Ascending aorta (tissue), 2 donors: ENCODE results near the gene SHB. TPM values are rescaled to one million over a fixed set of nuclear protein-coding genes. Genes with fewer than 3 reads are reported as not detected.

ENCODE experiments used
- DNase-seq, 2 donors: peaks; one replicate each; pipeline ENCODE4 v3.0.0-alpha.2; 2019; ENCODE audit warnings: low spot score in 2 of 2
- H3K27ac ChIP-seq, 2 donors: fragments of 200-600 bp; sonication (generic); one replicate each; pipeline ENCODE4 v1.5.1; 2016 to 2017; ENCODE audit warnings: mild to moderate bottlenecking in 1 of 2
- H3K27me3 ChIP-seq: fragments of 200-600 bp; sonication (generic); one replicate; pipeline ENCODE4 v1.5.1; 2017
- H3K36me3 ChIP-seq, 2 donors: fragments of 200-600 bp; sonication (generic); one replicate each; pipeline ENCODE4 v1.5.1; 2016
- H3K4me1 ChIP-seq, 2 donors: fragments of 200-600 bp; sonication (generic); one replicate each; pipeline ENCODE4 v1.5.1; 2016 to 2017; ENCODE audit warnings: mild to moderate bottlenecking in 1 of 2
- H3K4me3 ChIP-seq, 2 donors: fragments of 200-600 bp; sonication (generic); one replicate each; pipeline ENCODE4 v1.5.1; 2016 to 2017; ENCODE audit warnings: mild to moderate bottlenecking in 1 of 2
- H3K9me3 ChIP-seq, 2 donors: fragments of 200-600 bp; sonication (generic); one replicate each; pipeline ENCODE4 v1.5.1; 2016
- CTCF ChIP-seq, 3 experiments: fragments of 200-600 bp in 2 of 3; fragments of 450-650 bp in 1 of 3; sonication (generic) in 2 of 3; IDR thresholded peaks; one replicate each; pipeline ENCODE4 v1.5.1; 2016 to 2019; ENCODE audit warnings: antibody characterized with exemption in 3 of 3, mild to moderate bottlenecking in 1 of 3, moderate library complexity in 1 of 3
- intact Hi-C: fragments of 100-400 bp; cut with DNase I; formaldehyde crosslinking; loops from one replicate; pipeline ENCODE4 v1.15.1; 2023
- total RNA-seq: library from RNA; depleted of rRNA; stranded (reverse); fragments of >200 nt; gene quantifications from one replicate; pipeline ENCODE4 v1.1.0, GENCODE V29; 2016

SHB gene
- total RNA-seq, 1 donor from 2014 or later: 77.8 TPM

GRCh38 chr9:38079461-38080031 lies 10.5 kb upstream of the SHB start:
- no peaks in the 10 kb centered on the region for H3K27me3 ChIP-seq
- intact Hi-C loops: no loop called here
- no peak for TF ChIP-seq CTCF (IDR thresholded peaks at IDR 0.05)
- no peaks in the 10 kb centered on the region for H3K36me3 ChIP-seq
- H3K27ac ChIP-seq: no peak overlapping the region
- H3K9me3 ChIP-seq: no peaks in the 10 kb centered on the region
- peak in 1 of 2 donors; percentile 77 for DNase-seq
- H3K4me1 ChIP-seq: peaks cover 0 to 11% of the 10 kb centered on the region in 2 donors
- H3K4me3 ChIP-seq: no peak overlapping the region

GRCh38 chr9:38075272-38075671 lies 6.2 kb upstream of the SHB start:
- H3K9me3 ChIP-seq: no peaks in the 10 kb centered on the region
- H3K4me1 ChIP-seq: no peaks in the 10 kb centered on the region
- intact Hi-C loops: no loop called here

GRCh38 chr9:38074441-38074961 lies 5.5 kb upstream of the SHB start:
- no peaks in the 10 kb centered on the region for H3K9me3 ChIP-seq
- no peak overlapping the region for H3K27ac ChIP-seq
- H3K36me3 ChIP-seq: no peaks in the 10 kb centered on the region
- peak in 1 of 2 donors; percentile 62 for DNase-seq
- intact Hi-C loops: loop anchor here (5.0 kb wide), 1 partner anchor 172 kb away; the partner anchor contains the start of gene SLC25A51
- no peak overlapping the region for H3K4me3 ChIP-seq
- TF ChIP-seq CTCF (IDR thresholded peaks at IDR 0.05): no peak
- no peaks in the 10 kb centered on the region for H3K27me3 ChIP-seq
- H3K4me1 ChIP-seq: no peaks in the 10 kb centered on the region

More at GRCh38 chr9:38075272-38075671, 6.2 kb upstream of the SHB start:
- no peak for DNase-seq
- H3K36me3 ChIP-seq: no peaks in the 10 kb centered on the region
- H3K27ac ChIP-seq: no peak overlapping the region
- TF ChIP-seq CTCF (IDR thresholded peaks at IDR 0.05): no peak
- no peak overlapping the region for H3K4me3 ChIP-seq
- no peaks in the 10 kb centered on the region for H3K27me3 ChIP-seq

GRCh38 chr9:38073882-38074281 lies 4.9 kb upstream of the SHB start:
- H3K4me1 ChIP-seq: no peaks in the 10 kb centered on the region
- TF ChIP-seq CTCF (IDR thresholded peaks at IDR 0.05): no peak
- H3K27me3 ChIP-seq: no peaks in the 10 kb centered on the region
- no peak overlapping the region for H3K27ac ChIP-seq
- no peak overlapping the region for H3K4me3 ChIP-seq
- intact Hi-C loops: loop anchor here (5.0 kb wide), 1 partner anchor 172 kb away; the partner anchor contains the start of gene SLC25A51
- H3K36me3 ChIP-seq: no peaks in the 10 kb centered on the region
- DNase-seq: no peak
- no peaks in the 10 kb centered on the region for H3K9me3 ChIP-seq

GRCh38 chr9:38071470-38072134 lies 2.6 kb upstream of the SHB start:
- H3K36me3 ChIP-seq: no peaks in the 10 kb centered on the region
- H3K4me1 ChIP-seq: no peaks in the 10 kb centered on the region
- intact Hi-C loops: loop anchor here (5.0 kb wide), 1 partner anchor 169 kb away; the partner anchor contains the start of gene SLC25A51
- H3K27me3 ChIP-seq: no peaks in the 10 kb centered on the region
- H3K9me3 ChIP-seq: no peaks in the 10 kb centered on the region
- peak overlapping the region in 1 of 2 donors; percentile 7 for H3K27ac ChIP-seq
- no peak for TF ChIP-seq CTCF (IDR thresholded peaks at IDR 0.05)
- no peak for DNase-seq
- no peak overlapping the region for H3K4me3 ChIP-seq
